ENCODE measurements around the gene HCN3.
A peak's percentile ranks its signal among the peaks of the same experiment; 100 is the strongest.

Gene HCN3

DNA sequence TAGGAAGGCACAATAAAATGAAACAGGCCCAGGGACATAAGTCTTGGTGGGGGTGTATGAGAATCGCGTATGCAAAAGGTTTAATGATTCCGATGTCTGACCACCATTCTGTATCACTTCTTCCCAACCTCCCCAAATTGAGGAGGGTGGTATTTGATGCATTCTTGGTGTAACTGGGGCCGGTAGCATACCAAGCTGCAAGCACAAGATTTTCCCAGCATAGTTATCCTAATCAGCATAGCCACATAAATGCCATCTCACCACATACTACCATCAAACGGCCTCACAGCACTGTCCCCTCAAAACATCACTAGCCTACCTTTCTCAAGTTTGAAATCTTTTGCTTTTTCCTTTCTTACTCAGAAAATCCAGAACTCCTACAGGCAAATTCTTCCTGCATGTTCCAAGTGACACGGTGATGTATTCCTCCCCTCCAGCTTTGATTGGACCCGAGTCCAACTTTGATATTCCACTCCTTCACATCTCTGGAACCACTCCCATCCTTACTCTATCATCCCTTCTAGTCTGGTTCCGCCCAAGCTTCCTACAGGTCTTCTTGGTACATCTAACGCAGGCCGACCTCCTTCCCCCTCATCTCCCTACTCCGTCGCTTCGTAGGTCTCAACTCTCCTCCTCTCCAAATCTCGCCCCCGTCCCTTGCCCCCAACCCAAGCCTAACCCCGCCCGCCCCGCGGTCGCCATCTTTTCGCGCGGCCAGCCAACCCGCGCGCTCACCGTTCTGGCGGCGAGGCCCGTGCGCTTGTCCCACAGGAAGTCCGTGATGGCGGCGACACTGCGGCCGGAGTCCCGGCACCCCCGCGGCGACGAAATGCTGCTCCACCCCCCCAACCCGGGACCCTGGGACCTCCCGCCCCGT is 4.6 kb upstream of the HCN3 start:
- no peak for DNase-seq (ENCODE audit: low spot score)
- TF ChIP-seq, protein P1, sequence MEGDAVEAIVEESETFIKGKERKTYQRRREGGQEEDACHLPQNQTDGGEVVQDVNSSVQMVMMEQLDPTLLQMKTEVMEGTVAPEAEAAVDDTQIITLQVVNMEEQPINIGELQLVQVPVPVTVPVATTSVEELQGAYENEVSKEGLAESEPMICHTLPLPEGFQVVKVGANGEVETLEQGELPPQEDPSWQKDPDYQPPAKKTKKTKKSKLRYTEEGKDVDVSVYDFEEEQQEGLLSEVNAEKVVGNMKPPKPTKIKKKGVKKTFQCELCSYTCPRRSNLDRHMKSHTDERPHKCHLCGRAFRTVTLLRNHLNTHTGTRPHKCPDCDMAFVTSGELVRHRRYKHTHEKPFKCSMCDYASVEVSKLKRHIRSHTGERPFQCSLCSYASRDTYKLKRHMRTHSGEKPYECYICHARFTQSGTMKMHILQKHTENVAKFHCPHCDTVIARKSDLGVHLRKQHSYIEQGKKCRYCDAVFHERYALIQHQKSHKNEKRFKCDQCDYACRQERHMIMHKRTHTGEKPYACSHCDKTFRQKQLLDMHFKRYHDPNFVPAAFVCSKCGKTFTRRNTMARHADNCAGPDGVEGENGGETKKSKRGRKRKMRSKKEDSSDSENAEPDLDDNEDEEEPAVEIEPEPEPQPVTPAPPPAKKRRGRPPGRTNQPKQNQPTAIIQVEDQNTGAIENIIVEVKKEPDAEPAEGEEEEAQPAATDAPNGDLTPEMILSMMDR (IDR thresholded peaks at IDR 0.05; ENCODE audit: extremely low read depth, insufficient read depth, missing control alignments), result no peak
- in situ Hi-C loops (cut with MboI; ENCODE audit: low pct_unique_long_range_greater_than_20kb, low sequenced_read_pairs, unreplicated experiment), result loop anchor here (25.0 kb wide), 1 partner anchor 315 kb away; no protein-coding TSS in a partner anchor

DNA sequence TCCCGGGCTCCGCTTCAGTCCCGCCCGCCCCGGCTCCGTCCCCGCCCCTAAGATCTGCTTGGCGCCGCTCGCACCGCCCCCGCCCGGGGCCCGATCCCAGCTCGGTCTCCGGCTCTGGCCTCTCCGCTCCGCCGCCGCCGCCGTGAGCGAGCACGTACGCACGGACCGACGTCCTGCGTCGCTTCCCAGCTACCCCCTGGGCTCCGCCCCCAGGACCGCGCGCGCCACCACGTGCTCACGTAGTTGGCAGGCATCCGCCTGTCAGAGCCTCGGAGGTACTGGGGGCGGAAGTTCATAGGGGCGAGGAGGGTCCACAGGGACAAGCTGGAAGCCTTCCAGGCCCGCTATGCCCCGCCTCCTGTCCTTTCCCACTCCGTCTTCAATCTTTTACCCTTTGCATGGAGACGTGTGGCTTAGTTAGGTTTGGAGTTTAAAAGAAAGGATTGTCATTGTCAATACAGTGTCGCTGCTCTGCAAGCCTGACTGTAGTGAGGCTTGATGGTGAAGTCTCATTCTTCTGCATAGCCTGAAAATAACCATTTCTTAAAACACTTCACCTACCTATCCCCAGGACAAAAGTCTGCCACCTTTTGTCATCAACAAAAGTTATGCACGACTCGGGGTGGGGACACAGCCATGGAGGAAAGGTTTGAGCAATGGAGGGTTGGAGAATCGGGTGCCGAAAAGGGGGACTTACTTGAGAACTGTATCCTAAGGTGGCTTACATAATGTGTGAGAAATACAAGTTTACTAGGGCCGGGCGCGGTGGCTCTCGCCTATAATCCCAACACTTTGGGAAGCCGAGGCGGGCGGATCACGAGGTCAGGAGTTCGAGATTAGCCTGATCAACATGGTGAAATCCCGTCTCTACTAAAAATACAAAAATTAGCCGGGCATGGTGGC is 3.7 kb upstream of the HCN3 start, which contains the start of gene CLK2:
TSS of gene CLK2 (minus strand) at position 162 of the 903 bp plus-strand sequence. CDS start 2,527 bp downstream, outside the sequence.
- TF ChIP-seq, protein P1 (IDR thresholded peaks at IDR 0.05; ENCODE audit: extremely low read depth, insufficient read depth, missing control alignments), result peak; percentile 3
- DNase-seq (ENCODE audit: low spot score), result peak; percentile 98
- in situ Hi-C loops (cut with MboI; ENCODE audit: low pct_unique_long_range_greater_than_20kb, low sequenced_read_pairs, unreplicated experiment), result loop anchor here (25.0 kb wide), 1 partner anchor 314 kb away; no protein-coding TSS in a partner anchor

DNA sequence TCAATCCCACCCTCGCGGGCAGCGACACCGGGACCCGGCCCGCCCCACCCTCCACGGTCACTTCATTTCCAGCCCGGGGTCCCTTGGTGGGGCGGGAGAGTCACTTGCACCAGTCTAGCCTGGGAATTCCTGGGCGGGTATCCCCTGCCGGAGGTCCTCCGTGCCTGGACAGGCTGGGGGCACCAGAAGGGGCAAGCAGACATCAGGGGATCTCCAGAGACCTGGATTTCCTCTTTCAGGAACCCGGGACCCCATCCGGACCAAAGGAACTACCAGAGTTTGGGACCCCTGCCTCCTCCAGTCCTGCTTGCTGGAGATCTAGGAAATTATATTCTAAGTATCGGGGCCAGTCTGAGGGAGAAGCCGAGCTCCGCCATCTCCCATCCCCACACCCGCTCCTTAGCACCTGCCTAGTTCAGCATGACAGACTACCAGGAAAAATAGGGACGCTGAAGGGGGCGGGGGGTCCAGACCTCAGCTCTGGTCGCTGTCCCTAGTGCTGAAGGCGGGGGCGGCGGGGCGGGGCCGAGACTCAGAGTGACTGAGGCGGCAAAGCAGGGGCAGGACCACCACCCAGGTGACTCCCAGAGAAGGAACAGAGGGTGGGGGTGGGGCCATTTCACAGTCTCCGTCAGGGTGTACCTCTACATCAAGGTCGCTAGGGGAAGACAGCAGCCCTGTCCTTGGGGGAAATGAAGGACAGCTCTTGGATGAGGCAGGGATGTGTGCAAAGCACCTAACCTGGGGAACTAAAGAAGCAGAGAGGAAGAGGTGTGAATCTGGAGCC is 832 bp downstream of the HCN3 start:
- in situ Hi-C loops (cut with MboI; ENCODE audit: low pct_unique_long_range_greater_than_20kb, low sequenced_read_pairs, unreplicated experiment), result no loop called here
- TF ChIP-seq, protein P1 (IDR thresholded peaks at IDR 0.05; ENCODE audit: extremely low read depth, insufficient read depth, missing control alignments), result peak; percentile 40
- peak; percentile 81 for DNase-seq (ENCODE audit: low spot score)

DNA sequence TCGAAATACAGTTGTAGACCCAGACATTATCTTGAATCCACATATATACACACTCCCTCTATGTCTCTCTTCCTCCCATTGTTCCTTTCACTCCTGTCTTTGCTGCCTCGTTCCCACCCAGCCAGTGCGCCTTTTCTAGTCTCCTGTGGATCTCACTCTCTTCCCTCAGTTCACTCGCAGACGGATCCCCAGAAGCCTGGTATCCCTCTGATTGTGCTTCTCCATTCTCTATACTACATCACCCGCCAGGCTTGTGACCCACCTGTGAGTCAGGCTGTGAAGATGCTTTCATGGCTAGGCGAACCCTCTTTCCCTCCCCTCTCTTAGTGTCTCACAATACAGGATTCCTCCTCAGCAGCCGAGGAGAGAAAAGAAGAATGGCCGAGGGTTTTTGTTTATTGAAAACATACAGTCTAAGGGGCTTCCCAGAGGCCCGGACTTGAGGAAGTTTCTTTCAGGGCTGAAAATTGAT is 1.5 kb downstream of the HCN3 start:
- in situ Hi-C loops (cut with MboI; ENCODE audit: low pct_unique_long_range_greater_than_20kb, low sequenced_read_pairs, unreplicated experiment), result no loop called here
- DNase-seq (ENCODE audit: low spot score), result no peak
- TF ChIP-seq, protein P1 (IDR thresholded peaks at IDR 0.05; ENCODE audit: extremely low read depth, insufficient read depth, missing control alignments), result no peak

DNA sequence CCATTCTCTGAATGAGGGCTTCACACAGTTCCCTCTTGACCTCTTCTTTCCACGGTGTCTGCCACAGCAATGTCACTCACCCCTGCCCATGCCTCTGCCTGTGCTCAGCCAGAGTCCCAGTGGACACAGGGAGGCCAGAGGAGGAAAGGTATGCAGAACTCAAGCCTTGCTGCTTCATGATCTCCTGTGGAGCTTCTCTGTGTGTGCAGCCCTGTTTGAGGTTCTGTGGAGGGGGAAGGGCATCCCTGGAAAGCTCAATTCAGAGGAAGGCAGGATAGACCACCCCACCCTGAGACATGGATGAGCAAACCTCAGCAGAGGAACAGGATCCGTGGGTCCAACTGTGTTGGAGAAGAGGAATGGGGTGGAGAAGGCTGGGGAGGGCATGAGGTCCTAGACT is 2.0 kb downstream of the HCN3 start:
- TF ChIP-seq, protein P1 (IDR thresholded peaks at IDR 0.05; ENCODE audit: extremely low read depth, insufficient read depth, missing control alignments), result no peak
- no peak for DNase-seq (ENCODE audit: low spot score)
- in situ Hi-C loops (cut with MboI; ENCODE audit: low pct_unique_long_range_greater_than_20kb, low sequenced_read_pairs, unreplicated experiment), result no loop called here
